Measurements from ENCODE around the gene ANKRD44. TPM values are rescaled to one million over a fixed set of nuclear protein-coding genes. Genes with fewer than 3 reads are reported as not detected.

Gene ANKRD44
- total and polyA plus RNA-seq, 2 of the 8 experiments (the other 6 are each of a cell fraction or from before 2014, with no cell fraction given): 1.2 to 1.3 TPM

GRCh38 chr2:197273485-197273884, 37.1 kb downstream of the ANKRD44 start:
- Histone ChIP-seq H3K14ac (ENCODE audit: insufficient read length) (no peak overlapping the region), H3K9me3 (ENCODE audit: insufficient read depth in 2 of 2, low read depth in 1 of 2, low read length in 1 of 2) (no peaks in the 10 kb centered on the region), H4K5ac (ENCODE audit: insufficient read length, low read depth, low read length) (no peak overlapping the region), H3K27ac (ENCODE audit: low read depth, low read length) (no peak overlapping the region), H3K79me2 (ENCODE audit: control insufficient read depth in 1 of 2, insufficient read depth in 2 of 2, low read length in 2 of 2) (no peaks in the 10 kb centered on the region), H3K23me2 (ENCODE audit: low read depth, low read length) (no peaks in the 10 kb centered on the region), H4K8ac (ENCODE audit: extremely low read depth, insufficient read depth, low read length) (no peak overlapping the region), H2AFZ (ENCODE audit: low read length) (no peak overlapping the region), H2BK12ac (ENCODE audit: low read depth, low read length) (no peak overlapping the region), H2BK20ac (ENCODE audit: low read length) (no peak overlapping the region), H3K18ac (ENCODE audit: extremely low read depth, low read length) (no peak overlapping the region), H3K27me3 (replicated peaks in 1 of 4; ENCODE audit: control insufficient read depth in 3 of 4, extremely low read depth in 1 of 4, insufficient read depth in 3 of 4, low read length in 3 of 4) (no peaks in the 10 kb centered on the region), H3K36me3 (ENCODE audit: control insufficient read depth in 2 of 4, insufficient read depth in 4 of 4, low read length in 3 of 4) (no peaks in the 10 kb centered on the region), H3K4me1 (replicated peaks in 1 of 4; ENCODE audit: control insufficient read depth in 3 of 4, insufficient read depth in 4 of 4, low read length in 3 of 4) (no peaks in the 10 kb centered on the region), H3K23ac (ENCODE audit: insufficient read length) (no peak overlapping the region), H2AK5ac (ENCODE audit: low read depth, low read length) (no peak overlapping the region), H2BK15ac (ENCODE audit: low read length) (no peak overlapping the region), H3K56ac (replicated peaks; ENCODE audit: insufficient read length, low read depth, low read length) (no peak overlapping the region), H3K4ac (replicated peaks; ENCODE audit: insufficient read length, low read depth, low read length) (no peak overlapping the region), H3K4me3 (ENCODE audit: extremely low read depth in 1 of 4, insufficient read depth in 2 of 4, low read depth in 3 of 4, low read length in 4 of 4) (no peak overlapping the region), H2BK5ac (ENCODE audit: low read depth, low read length) (no peak overlapping the region), H3K4me2 (ENCODE audit: insufficient read depth in 1 of 2, low read depth in 2 of 2, low read length in 2 of 2) (no peak overlapping the region), H3K9ac (replicated peaks in 1 of 4; ENCODE audit: extremely low read depth in 1 of 4, low read depth in 3 of 4, low read length in 3 of 4) (no peak overlapping the region), H3K79me1 (ENCODE audit: low read depth, low read length) (no peaks in the 10 kb centered on the region), H4K20me1 (replicated peaks in 1 of 2; ENCODE audit: control insufficient read depth in 1 of 2, insufficient read depth in 2 of 2, low read length in 2 of 2) (no peaks in the 10 kb centered on the region), H2BK120ac (replicated peaks; ENCODE audit: low read depth, low read length) (no peak overlapping the region), H4K91ac (replicated peaks; ENCODE audit: insufficient read length, low read length) (no peak overlapping the region)
- WGBS, 2 experiments (ENCODE audit: extremely low coverage in 1 of 2, insufficient coverage in 1 of 2, insufficient read length in 1 of 2, insufficient replicate concordance in 2 of 2, low coverage in 1 of 2, low lambda C conversion rate in 2 of 2, missing lambda C conversion rate in 1 of 2): 87% methylated on average over 4 of the region's 4 CpGs; no CpG with 5 or more reads in 1 of the 2 experiments
- FAIRE-seq: no peak
- TF ChIP-seq CTCF (IDR thresholded peaks at IDR 0.05; ENCODE audit: control extremely low read depth in 1 of 3, insufficient read depth in 1 of 3, low read depth in 1 of 3, low read length in 3 of 3) (no peak), RNF2 (IDR thresholded peaks at IDR 0.05; ENCODE audit: borderline replicate concordance, low read depth, low read length, missing control alignments, poor library complexity, severe bottlenecking) (no peak), CBX8 (IDR thresholded peaks at IDR 0.05; ENCODE audit: borderline replicate concordance, low read depth, low read length) (no peak), RBBP5 (IDR thresholded peaks at IDR 0.05; ENCODE audit: borderline replicate concordance, low read depth, low read length) (no peak), NRF1 (IDR thresholded peaks at IDR 0.05; ENCODE audit: low read depth, low read length) (no peak), RXRA (IDR thresholded peaks at IDR 0.05; ENCODE audit: insufficient read depth, low read depth, low read length) (no peak), PHF8 (conservative IDR thresholded peaks at IDR 0.05; ENCODE audit: low read depth, low read length) (no peak), POLR2AphosphoS5 (IDR thresholded peaks at IDR 0.05; ENCODE audit: low read depth, low read length) (no peak), TCF12 (IDR thresholded peaks at IDR 0.05; ENCODE audit: low read depth, low read length) (no peak)
- ChIA-PET POLR2A (ENCODE audit: partially characterized antibody) (no interaction called here), CTCF (ENCODE audit: partially characterized antibody) (interaction anchor here (0.6 to 1.2 kb wide), 3 partner anchors 9 to 84 kb away, joined by 3 read pairs; no protein-coding TSS in a partner anchor)
- DNase-seq (ENCODE audit: low read depth in 1 of 2, low spot score in 2 of 2): no peak

Data from H1 (cell line).